ENCODE results near the gene ZSCAN5B.
"Not testable (repeated sequence)": the region's sequence is repeated elsewhere in the genome, so short reads cannot be mapped to it uniquely, and the experiment has no call there.

Gene ZSCAN5B, protein sequence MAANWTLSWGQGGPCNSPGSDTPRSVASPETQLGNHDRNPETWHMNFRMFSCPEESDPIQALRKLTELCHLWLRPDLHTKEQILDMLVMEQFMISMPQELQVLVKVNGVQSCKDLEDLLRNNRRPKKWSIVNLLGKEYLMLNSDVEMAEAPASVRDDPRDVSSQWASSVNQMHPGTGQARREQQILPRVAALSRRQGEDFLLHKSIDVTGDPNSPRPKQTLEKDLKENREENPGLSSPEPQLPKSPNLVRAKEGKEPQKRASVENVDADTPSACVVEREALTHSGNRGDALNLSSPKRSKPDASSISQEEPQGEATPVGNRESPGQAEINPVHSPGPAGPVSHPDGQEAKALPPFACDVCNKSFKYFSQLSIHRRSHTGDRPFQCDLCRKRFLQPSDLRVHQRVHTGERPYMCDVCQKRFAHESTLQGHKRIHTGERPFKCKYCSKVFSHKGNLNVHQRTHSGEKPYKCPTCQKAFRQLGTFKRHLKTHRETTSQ

DNA sequence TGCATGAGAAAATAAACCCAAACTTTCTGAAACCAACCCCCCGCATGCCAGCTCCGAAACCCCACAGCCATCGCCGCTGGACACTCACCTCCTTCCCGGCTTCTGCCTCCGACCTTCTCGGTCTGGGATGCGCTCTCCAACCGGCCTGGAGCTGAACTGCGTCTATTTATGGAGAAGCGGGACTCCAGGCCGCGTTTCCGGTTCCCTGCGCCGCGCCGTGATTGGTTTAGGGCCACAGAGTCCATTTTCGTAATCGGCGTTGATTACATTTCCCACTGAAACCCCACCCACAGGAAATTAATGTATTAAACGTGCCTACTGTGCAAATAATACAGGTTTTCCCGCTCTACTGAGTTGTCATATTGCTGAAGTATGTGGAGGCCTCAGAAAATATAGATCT lies at the start of gene ZSCAN5B:
Gene ZSCAN5B, minus strand, starts transcription at position 138 of the 400 bp plus-strand sequence. CDS start 4,731 bp downstream, outside the sequence.
- in situ Hi-C loops (cut with MboI; ENCODE audit: low sequenced_read_pairs), result not testable (repeated sequence)

DNA sequence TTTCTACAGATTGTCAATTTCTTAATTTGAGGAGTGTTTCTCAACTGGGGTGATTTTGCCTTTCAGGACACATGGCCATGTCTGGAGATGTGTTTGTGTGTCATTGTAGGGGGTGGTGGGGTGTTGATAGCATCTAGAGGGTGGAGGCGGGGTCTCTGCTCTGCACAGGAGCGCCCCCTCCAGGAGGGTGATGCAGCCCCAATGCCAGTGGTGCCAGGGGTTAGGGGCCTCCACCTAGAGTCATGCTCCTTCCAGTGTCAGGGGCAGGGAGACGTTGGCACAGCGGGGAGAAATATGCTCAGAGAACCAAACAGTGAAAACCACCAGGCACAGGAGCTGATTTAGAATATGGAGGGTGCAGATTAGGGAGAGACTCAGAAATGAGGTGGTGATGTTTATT lies 48.2 kb upstream of the ZSCAN5B start:
- in situ Hi-C loops (cut with MboI; ENCODE audit: low sequenced_read_pairs), result loop anchor here (10.0 kb wide), 1 partner anchor 171 kb away; no protein-coding TSS in a partner anchor

DNA sequence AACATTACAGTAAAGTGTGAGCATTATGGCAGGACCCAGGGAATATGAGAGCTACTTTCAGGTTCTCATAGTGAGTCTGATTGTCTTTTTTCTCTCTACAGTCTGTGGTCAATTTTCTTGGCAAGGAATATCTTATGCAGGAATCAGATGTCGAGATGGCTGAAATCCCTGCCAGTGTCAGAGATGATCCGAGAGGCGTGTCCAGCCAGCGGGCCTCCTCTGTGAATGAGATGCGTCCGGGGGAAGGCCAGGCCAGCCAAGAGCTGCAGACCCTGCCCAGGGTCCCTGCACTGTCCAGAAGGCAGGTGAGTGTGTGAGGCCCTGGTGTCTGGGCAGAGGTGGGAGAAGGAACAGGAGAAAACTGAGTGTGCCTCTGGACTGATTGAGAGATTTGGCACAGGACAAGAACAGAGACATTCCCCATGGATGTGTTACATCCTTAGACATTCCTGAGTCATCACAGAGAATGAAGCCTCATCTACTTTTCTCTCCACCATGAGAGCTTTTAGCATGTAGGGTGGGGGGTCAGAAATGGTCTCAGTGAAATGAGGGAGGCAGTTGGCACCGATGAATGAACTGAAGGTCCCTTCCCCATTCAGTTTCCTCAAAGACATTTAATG lies 47.6 kb upstream of the ZSCAN5B start:
- in situ Hi-C loops (cut with MboI; ENCODE audit: low sequenced_read_pairs), result loop anchor here (10.0 kb wide), 1 partner anchor 170 kb away; no protein-coding TSS in a partner anchor

DNA sequence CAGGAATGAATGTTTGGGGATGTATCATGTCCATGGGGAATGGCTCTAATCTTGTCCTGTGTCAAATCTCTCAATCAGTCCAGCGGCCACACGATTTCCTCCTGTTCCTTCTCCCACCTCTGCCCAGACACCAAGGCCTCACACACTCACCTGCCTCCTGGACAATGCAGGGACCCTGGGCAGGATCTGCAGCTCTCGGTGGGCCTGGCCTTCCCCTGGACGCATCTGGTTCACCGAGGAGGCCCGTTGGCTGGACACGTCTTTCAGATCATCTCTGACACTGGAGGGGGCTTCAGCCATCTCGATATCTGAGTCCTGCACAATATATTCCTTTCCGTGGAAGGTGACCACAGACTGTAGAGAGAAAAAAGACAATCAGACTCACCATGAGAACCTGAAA lies 25.9 kb upstream of the ZSCAN5B start:
- in situ Hi-C loops (cut with MboI; ENCODE audit: low sequenced_read_pairs), result no loop called here

DNA sequence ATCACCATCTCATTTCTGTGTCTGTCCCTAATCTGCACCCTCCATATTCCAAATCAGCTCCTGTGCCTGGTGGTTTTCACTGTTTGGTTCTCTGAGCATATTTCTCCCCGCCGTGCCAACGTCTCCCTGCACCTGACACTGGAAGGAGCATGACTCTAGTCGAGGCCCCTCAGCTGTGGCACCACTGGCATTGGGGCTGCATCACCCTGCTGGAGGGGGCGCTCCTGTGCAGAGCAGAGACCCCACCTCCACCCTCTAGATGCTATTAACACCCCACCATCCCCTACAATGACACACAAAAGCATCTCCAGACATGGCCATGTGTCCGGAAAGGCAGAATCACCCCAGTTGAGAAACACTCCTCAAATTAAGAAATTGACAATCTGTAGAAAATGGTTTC lies 25.3 kb upstream of the ZSCAN5B start:
- in situ Hi-C loops (cut with MboI; ENCODE audit: low sequenced_read_pairs), result no loop called here

DNA sequence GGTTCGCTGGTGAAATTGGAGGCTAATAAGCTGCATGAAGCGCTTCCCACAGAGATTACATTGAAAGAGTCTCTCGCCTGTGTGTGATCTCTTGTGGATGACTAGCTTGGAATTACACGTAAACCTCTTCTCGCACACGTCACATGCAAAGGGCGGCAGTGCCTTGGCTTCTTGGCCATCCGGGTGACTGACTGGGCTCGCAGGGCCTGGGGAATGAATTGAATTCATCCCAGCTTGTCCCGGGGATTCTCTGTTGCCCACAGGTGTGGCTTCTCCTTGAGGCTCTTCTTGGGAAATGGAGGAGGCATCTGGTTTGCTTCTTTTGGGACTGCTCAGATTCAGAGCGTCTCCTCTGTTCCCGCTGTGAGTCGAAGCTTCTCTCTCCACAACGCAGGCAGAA lies 24.3 kb upstream of the ZSCAN5B start:
- in situ Hi-C loops (cut with MboI; ENCODE audit: low sequenced_read_pairs), result no loop called here

DNA sequence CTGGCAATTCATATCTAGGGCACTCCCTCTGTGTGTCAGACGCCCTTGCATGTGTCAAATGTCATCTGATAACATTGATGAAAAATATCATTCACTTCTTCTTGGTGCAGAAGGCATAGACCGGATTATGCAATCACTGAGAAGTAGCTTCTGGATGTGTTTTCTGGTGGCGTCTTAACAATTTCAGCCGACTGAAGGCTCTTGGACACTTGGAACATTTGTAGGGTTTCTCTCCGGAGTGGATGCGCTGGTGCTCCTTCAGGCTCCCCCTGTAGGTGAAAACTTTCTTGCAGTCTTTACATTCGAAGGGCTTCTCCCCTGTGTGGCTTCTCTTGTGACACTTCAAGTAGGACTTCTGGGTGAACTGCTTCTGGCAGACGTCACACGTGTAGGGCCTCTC lies 23.9 kb upstream of the ZSCAN5B start:
- in situ Hi-C loops (cut with MboI; ENCODE audit: low sequenced_read_pairs), result not testable (repeated sequence)

DNA sequence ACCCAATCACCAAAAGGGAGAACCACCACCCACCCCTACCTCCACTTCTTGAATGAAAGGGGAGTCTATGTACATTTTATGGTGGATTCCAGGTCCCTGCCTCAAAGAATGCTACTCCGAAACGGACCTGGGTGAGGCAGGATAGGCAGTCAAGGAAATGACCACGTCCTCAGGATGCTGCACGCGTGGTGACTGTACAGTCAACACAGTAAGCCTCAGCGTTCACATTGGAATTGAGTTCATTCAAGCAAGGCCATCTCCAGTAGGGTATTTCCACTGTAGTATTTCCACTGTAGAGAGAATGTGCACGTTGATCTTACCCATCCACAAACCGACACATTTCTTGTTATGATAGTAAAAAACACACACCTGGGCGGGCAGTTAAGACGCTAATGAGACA lies 21.4 kb upstream of the ZSCAN5B start:
- in situ Hi-C loops (cut with MboI; ENCODE audit: low sequenced_read_pairs), result no loop called here

DNA sequence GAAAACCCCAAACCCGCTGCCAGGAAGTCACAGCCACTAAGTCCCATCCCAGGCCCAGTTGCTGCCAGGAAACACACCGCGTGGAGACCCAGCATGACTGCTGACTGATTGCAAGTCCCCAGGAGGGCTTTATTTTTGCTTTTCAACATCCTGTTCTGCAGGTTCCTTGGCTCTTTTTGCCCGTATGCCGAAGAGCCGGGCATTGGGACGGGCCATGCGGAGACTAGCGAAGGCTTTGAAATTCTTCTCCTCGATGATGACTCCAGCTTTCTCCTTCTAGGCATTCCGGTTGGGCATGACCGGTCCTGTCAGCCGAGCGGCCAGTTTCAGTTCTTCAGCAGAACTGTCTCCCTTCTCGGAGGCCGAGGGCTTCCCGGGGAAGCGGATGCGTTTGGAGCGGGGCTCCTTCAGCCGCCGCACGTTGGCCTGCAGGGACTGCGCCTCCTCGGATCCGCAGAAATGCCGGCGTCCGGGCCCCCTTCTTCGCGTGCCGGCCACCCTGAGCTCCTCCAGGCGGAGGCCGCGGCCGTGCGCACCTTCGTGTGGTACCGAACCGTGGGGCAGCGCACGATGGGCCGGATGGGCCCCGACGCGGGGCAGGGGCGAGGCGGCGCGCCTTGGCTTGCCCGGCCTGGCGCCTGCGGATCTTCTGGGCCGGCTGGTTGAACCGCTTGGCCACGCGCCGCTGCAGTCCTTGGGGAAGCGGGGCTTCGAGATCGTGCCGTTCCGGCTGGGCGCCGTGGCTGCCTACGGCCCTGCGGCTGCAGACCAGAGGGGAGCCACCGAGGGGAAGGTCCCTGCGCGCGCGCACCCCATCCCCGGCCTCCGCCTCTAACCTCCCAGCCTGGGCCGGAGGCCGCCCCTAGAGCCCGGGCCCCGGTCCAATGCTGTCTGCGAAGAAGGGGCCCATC lies 19.7 kb upstream of the ZSCAN5B start:
- in situ Hi-C loops (cut with MboI; ENCODE audit: low sequenced_read_pairs), result no loop called here

DNA sequence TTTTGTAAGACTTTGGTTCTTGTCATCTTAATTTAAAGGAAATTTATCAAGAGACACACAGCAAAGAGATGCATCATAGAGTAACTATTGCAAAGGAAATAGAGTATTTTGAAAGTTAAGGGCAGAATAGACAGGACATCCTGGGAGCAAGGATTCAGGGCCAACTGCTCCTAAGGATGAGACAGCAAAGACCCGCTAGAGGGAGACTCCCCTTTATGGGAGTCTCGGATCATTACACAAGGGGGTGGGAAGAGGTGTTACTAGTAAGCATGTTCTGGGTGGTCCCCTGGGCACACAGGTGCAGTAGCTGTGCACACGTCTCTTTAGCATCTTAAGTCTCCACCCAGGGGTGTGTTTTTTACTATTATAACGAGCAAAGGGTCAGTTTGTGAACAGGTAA lies 14.1 kb upstream of the ZSCAN5B start:
- in situ Hi-C loops (cut with MboI; ENCODE audit: low sequenced_read_pairs), result no loop called here

DNA sequence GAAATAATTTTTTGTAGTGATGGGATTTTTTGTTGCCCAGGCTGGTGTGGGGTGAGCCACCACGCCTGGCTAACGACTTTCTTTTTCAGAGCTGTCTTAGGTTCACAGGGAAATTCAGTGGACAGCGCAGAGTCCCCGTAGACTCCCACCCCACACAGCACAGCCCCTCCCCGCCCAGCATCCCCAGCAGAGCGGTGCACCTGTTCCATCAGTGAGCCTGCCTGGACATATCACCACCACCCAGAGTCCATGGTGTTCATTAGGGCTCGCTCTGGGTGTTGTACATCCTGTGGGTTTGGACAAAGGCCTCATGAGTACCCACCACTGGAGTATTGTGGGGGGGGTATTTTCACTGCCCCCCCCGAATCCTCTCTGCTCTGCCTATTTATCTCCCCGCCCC lies 12.5 kb upstream of the ZSCAN5B start:
- in situ Hi-C loops (cut with MboI; ENCODE audit: low sequenced_read_pairs), result not testable (repeated sequence)

DNA sequence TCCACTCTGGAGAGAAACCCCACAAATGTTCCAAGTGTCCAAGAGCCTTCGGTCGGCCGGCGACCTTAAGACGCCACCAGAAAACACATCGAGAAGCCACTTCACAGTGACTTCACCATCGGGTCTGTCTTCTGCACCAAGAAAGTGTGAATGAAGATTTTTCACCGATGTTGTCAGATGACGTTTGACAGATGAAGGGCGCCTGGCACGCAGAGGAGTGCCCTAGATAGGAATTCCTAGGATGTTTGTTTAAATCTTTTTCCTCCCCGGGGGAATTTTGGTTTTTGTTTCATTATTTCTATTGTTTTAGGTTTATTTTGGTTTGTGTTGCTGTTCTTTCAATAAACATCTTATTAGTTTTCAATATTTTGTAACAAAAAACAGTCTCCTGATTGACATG lies 11.5 kb upstream of the ZSCAN5B start:
- in situ Hi-C loops (cut with MboI; ENCODE audit: low sequenced_read_pairs), result no loop called here

DNA sequence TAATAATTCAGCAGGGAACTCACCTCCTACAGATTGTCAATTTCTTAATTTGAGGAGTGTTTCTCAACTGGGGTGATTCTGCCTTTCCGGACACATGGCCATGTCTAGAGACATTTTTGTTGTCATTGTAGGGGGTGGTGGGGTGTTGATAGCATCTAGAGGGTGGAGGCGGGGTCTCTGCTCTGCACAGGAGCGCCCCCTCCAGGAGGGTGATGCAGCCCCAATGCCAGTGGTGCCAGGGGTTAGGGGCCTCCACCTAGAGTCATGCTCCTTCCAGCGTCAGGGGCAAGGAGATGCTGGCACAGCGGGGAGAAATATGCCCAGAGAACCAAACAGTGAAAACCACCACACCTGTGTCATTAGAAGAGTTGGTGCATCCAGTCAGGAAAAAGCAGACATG lies 10.0 kb upstream of the ZSCAN5B start:
- in situ Hi-C loops (cut with MboI; ENCODE audit: low sequenced_read_pairs), result not testable (repeated sequence)

DNA sequence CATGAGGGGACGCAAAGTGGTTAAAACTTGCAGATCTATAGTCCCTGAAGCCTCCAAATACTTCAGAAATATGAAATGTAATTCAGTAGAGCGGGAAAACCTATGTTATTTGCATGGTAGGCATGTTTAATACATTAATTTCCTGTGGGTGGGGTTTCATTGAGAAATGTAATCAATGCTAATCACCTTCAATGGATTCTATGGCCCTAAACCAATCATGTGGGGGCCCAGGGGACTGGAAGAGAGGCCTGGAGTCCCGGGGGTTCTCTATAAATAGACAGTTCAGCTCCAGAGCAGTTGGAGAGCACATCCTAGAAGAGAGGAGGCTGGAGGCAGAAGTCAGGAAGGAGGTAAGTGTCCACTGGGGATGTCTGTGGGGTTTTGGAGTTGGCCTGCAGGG lies 4.4 kb upstream of the ZSCAN5B start, which contains the start of gene ZSCAN5C:
Gene ZSCAN5C, plus strand, starts transcription at position 301 of the 400 bp plus-strand sequence. CDS start 3,641 bp downstream, outside the sequence.
- in situ Hi-C loops (cut with MboI; ENCODE audit: low sequenced_read_pairs), result no loop called here

DNA sequence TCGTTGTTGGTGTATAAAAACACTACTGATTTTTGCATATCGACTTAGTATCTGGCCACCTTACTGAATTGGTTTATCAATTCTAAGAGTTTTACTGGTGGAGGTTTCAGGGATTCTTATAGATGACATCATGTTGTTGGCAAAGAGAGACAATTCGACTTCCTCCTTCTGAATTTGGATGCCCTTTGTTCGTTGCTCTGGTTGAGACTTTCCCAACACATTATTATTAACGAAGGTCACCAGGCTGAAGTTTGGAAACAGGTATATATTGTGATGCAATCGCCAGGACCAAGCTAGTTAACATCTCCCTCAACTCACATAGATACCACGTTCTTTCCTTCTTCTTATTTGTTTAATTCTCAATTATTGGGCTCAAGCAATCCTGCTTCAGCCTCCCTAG lies 2.1 kb upstream of the ZSCAN5B start:
- in situ Hi-C loops (cut with MboI; ENCODE audit: low sequenced_read_pairs), result no loop called here

DNA sequence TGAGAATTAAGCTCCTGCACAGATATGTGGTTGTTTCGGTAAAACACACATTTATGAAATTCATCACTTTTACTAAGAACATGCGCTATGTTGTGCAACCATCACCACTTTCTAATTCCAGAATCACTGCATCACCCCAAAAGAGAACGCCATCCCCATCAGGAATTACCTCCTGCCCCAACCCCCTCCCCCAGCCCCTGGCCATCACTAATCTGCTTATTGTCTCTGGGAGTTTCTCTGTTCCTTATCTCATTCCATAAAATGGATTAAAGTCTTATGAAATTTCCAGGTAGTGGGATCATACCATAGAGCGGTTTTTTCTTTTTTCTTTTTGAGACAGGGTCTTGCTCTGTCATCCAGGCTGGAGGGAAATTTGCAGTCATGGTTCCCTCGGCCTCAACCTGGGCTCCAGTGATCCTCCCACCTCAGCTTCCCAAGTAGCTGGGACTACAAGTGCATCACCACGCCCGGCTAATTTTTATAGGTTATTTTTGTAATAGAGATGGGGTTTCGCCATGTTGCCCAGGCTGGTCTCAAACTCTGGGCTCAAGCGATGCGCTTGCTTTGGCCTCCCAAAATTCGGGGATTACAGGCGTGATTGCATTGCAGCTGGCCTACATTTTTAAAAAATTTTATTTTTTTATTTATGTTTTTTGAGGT lies 3.5 kb downstream of the ZSCAN5B start:
- in situ Hi-C loops (cut with MboI; ENCODE audit: low sequenced_read_pairs), result no loop called here

DNA sequence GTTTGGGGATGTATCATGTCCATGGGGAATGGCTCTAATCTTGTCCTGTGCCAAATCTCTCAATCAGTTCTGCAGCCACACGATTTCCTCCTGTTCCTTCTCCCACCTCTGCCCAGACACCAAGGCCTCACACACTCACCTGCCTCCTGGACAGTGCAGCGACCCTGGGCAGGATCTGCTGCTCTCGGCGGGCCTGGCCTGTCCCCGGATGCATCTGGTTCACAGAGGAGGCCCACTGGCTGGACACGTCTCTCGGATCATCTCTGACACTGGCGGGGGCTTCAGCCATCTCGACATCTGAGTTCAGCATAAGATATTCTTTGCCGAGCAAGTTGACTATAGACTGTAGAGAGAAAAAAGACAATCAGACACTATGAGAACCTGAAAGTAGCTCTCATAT lies 5.9 kb downstream of the ZSCAN5B start:
- in situ Hi-C loops (cut with MboI; ENCODE audit: low sequenced_read_pairs), result no loop called here

DNA sequence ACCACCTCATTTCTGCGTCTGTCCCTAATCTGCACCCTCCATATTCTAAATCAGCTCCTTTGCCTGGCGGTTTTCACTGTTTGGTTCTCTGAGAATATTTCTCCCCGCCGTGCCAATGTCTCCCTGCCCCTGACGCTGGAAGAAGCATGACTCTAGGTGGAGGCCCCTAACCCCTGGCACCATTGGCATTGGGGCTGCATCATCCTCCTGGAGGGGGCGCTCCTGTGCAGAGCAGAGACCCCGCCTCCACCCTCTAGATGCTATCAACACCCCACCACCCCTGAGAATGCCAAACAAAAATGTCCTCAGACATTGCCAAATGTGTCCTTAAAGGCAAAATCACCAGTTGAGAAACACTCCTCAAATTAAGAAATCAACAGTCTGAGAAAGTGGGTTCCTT lies 6.5 kb downstream of the ZSCAN5B start:
- in situ Hi-C loops (cut with MboI; ENCODE audit: low sequenced_read_pairs), result no loop called here

DNA sequence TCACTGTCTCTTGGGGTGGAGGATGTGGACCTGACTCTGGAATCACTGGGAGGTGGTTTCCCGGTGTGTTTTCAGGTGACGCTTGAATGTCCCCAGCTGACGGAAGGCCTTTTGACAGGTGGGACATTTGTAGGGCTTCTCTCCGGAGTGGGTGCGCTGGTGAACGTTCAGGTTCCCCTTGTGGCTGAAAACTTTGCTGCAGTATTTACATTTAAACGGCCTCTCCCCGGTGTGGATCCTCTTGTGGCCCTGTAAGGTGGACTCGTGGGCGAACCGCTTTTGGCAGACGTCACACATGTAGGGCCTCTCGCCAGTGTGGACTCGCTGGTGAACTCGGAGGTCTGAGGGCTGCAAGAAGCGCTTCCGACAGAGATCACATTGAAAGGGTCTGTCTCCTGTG lies 7.8 kb downstream of the ZSCAN5B start:
- in situ Hi-C loops (cut with MboI; ENCODE audit: low sequenced_read_pairs), result no loop called here

DNA sequence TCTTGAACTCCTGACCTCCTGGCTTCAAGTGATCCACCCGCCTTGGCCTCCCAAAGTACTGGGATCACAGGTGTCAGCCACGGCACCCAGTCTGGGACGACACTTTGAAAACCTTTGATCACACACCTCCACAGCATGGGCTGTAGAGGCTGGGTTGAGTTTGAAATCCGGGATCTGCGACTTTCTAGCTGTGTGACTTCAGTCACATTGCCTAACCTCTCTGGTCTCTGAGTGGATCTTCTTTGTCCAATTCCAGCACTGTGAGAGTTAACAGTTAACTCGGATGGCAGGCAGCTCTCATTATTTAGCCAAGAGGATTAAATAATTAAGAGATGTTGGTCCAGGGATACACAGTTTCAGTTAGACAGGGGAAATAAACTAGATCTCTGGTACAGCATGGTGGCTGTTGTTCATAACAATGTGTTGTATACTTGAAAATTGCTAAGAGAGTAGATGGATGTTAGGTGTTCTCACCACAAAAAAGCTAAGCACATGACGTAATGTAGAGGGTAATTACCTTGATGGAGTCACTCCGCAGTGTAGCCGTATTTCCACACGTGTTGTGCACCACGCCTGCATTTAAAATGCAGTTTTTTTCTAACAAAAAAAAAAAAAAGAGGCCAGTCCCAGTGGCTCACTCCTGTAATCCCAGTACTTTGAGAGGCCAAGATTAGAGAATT lies 19.9 kb downstream of the ZSCAN5B start:
- in situ Hi-C loops (cut with MboI; ENCODE audit: low sequenced_read_pairs), result no loop called here
